Cardiac muscle cell (in vitro differentiated cells and primary cell): ENCODE data around the gene BOLA3. TPM values are rescaled to one million over a fixed set of nuclear protein-coding genes. Genes with fewer than 3 reads are reported as not detected.

Experiments
- DNase-seq, 2 donors: peaks; one replicate each; pipeline versions ENCODE4 v3.0.0 to v3.0.0-alpha.2; 2010 to 2017; ENCODE audit warnings: low read depth in 1 of 2, low spot score in 1 of 2
- H3K27ac ChIP-seq: fragments of 200-600 bp; sonication (generic); 2 replicates; pipeline ENCODE4 v1.5.1; 2016
- H3K27me3 ChIP-seq: fragments of 200-600 bp; sonication (generic); 2 replicates; pipeline ENCODE4 v1.6.0; 2016; ENCODE audit warnings: control low read depth
- H3K36me3 ChIP-seq: fragments of 200-600 bp; sonication (generic); 2 replicates; pipeline ENCODE4 v1.5.1; 2016; ENCODE audit warnings: control low read depth
- H3K4me1 ChIP-seq: fragments of 200-600 bp; sonication (generic); 2 replicates; pipeline ENCODE4 v1.8.1; 2017; ENCODE audit warnings: low read depth, mild to moderate bottlenecking, mixed run types
- H3K4me3 ChIP-seq: fragments of 200-600 bp; sonication (generic); 2 replicates; pipeline ENCODE4 v1.5.1; 2016; ENCODE audit warnings: mild to moderate bottlenecking
- H3K9me3 ChIP-seq: fragments of 200-600 bp; sonication (generic); 2 replicates; pipeline ENCODE4 v1.5.1; 2017; ENCODE audit warnings: low read depth, mild to moderate bottlenecking, control low read depth
- polyA plus RNA-seq: library from polyadenylated mRNA; unstranded; fragments of >200 nt; fragmentation: Nextera tagmentation; extraction: Ambion mirVana; gene quantifications from 2 replicates; pipeline ENCODE4 v1.2.1, GENCODE V29; 2016
- total RNA-seq: library from RNA; depleted of rRNA; stranded (reverse); fragments of >200 nt; gene quantifications from 2 replicates; pipeline ENCODE4 v1.2.3, GENCODE V29; 2016
- TF ChIP-seq, protein P1 (sequence below): IDR thresholded peaks from 2 replicates; pipeline ENCODE4 v1.5.1; 2012; ENCODE audit warnings: low read depth, mild to moderate bottlenecking, low read length

Gene BOLA3, protein sequence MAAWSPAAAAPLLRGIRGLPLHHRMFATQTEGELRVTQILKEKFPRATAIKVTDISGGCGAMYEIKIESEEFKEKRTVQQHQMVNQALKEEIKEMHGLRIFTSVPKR
- total RNA-seq: 27.0 and 97.0 TPM in 2 replicates
- 54.6 and 124 TPM in 2 replicates for polyA plus RNA-seq

DNA sequence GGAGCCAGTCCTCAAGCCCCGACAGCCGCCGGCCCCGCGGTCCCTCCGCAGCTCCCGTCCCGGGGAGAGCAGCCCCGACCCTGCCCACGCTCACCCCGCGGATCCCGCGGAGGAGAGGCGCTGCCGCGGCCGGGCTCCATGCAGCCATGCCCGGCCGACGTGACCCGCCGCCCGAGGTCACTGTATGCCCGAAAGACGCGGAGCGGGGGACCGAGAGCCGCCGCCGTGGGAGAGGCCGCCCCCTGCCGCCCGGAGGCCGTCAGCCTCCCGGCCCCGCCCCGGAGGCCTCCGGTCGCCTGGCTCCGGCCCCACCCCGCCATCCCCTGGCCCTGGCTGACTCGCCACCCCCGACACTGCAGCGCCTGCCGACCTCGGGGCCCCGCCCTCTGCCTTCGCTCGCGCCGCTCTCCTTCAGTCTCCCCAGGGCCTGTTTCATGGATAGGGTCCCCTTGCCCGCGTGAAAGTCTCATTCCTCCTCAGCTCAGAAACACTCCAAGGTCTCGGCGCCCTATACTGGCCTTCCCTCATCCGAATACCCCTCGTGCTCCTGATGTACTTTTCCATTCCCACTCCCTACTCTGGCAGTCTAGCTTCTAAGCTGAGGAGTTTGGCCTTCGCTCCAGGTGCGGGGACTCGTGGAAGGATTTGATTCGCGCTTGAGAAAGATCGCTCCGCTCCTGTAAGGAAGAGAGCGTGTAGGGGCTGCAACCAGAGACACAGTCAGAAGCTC, at the start of gene BOLA3:
Gene BOLA3 (minus strand): TSS at position 186 of the 730 bp plus-strand sequence. CDS start 38 bp downstream, at position 148.
- H3K27me3 ChIP-seq: no peaks in the 10 kb centered on the region
- H3K4me3 ChIP-seq: peak within 1 kb of the TSS; percentile 89
- DNase-seq: peak; percentile 86 to 94
- H3K4me1 ChIP-seq: peaks cover 10% of the 10 kb centered on the region
- TF ChIP-seq, protein P1, sequence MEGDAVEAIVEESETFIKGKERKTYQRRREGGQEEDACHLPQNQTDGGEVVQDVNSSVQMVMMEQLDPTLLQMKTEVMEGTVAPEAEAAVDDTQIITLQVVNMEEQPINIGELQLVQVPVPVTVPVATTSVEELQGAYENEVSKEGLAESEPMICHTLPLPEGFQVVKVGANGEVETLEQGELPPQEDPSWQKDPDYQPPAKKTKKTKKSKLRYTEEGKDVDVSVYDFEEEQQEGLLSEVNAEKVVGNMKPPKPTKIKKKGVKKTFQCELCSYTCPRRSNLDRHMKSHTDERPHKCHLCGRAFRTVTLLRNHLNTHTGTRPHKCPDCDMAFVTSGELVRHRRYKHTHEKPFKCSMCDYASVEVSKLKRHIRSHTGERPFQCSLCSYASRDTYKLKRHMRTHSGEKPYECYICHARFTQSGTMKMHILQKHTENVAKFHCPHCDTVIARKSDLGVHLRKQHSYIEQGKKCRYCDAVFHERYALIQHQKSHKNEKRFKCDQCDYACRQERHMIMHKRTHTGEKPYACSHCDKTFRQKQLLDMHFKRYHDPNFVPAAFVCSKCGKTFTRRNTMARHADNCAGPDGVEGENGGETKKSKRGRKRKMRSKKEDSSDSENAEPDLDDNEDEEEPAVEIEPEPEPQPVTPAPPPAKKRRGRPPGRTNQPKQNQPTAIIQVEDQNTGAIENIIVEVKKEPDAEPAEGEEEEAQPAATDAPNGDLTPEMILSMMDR: peak; percentile 57
- no peaks in the 10 kb centered on the region for H3K9me3 ChIP-seq
- H3K36me3 ChIP-seq: peaks cover 10% of the 10 kb centered on the region
- peak within 1 kb of the TSS; percentile 72 for H3K27ac ChIP-seq

DNA sequence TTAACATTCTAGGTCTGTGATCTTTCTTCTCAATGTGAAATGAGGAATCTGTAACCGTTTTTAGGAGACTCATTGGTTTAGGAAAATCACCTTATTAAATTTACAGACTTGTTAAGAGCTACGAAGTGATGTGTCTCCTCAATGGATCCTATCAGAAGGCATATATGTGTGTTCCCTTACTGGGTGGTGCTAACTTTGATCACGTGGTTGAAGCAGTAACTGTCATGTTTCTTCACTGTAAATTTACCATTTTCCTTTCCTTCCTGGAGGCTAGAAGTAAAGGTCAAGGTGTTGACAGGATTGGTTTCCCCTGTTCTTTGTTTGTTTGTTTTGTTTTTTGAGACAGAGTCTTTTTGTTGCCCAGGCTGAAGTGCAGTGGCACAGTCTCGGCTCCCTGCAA, 49.3 kb upstream of the BOLA3 start:
- Histone ChIP-seq H3K4me3 (no peak overlapping the region), H3K4me1 (peaks cover 6% of the 10 kb centered on the region), H3K9me3 (no peaks in the 10 kb centered on the region), H3K36me3 (no peaks in the 10 kb centered on the region), H3K27me3 (no peaks in the 10 kb centered on the region), H3K27ac (no peak overlapping the region)
- DNase-seq: no peak
- TF ChIP-seq, protein P1: no peak

DNA sequence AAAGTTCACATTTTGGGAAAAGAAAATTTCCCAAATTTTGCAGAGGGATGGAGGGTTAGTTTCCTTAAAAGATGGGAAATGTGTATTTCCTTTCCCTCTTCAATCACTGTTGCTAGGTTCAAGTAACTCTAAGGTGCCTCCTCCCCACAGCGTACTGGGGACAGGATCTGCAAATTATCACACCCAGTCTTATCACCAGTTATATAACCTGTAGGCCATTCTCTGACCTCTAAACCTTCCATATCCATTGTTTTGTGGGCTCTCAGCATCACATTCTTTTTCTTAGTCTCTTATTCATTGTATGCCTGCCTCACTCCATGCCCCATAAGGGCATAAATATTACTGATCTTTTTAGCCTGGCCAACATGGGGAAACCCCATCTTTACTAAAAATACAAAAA, 47.1 kb upstream of the BOLA3 start:
- H3K36me3 ChIP-seq: no peaks in the 10 kb centered on the region
- no peaks in the 10 kb centered on the region for H3K27me3 ChIP-seq
- H3K27ac ChIP-seq: no peak overlapping the region
- peaks cover 1% of the 10 kb centered on the region for H3K4me1 ChIP-seq
- no peak for DNase-seq
- H3K9me3 ChIP-seq: no peaks in the 10 kb centered on the region
- no peak overlapping the region for H3K4me3 ChIP-seq
- TF ChIP-seq, protein P1: no peak

DNA sequence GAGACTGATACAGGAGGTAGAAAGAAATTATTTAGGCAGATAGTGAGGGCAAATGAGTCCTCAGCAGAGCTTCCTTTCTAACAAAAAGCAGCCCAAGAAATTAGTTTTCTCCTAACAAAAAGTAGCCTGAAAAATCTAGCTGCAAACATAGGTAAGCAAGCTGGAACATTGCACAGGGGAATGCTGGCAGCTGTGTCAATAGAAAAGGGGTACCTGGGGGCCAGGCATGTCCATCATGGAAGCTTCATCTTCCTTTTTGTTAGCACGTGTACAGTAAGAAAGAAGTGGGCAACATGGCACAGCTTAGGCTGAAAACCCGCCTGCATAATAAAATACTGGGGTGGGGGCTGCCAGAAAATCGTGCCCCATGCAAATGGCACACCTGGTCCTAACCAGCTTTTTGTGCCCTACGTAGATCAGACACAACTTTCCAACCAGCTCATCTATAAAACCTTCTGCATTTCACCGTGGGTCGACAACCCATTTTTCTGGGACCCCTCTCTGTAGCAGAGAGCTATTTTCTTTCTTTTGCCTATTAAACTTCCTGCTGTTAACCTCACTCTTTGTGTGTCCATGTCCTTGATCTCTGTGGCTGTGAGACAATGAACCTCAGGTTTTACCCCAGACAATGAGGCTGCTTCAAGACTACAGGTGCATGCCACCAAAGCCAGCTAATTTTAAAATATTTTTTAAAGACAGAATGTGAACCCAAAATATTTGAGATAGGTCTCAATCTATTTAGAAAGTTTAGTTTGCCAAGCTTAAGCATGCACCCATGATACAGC, 44.1 kb upstream of the BOLA3 start:
- TF ChIP-seq, protein P1: no peak
- H3K9me3 ChIP-seq: no peaks in the 10 kb centered on the region
- no peak overlapping the region for H3K4me3 ChIP-seq
- no peaks in the 10 kb centered on the region for H3K4me1 ChIP-seq
- H3K36me3 ChIP-seq: no peaks in the 10 kb centered on the region
- no peak overlapping the region for H3K27ac ChIP-seq
- no peaks in the 10 kb centered on the region for H3K27me3 ChIP-seq
- no peak for DNase-seq

DNA sequence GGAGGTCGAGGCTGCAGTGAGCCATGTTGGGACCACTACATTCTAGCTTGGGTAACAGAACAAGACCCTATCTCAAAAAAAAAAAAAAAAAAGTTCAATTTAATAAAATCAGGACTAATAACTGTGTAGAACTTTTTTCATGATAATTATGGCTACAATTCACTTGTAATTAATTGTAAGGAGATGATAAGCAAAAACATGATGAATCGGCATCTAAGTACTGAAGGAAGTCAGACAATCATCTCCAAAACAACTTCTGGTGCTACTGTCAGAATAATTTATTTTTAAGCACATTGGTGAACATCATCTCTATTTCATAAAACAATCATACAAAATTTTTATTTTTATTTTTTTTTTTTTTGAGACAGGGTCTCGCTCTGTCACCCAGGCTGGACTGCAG, 41.0 kb upstream of the BOLA3 start:
- no peaks in the 10 kb centered on the region for H3K36me3 ChIP-seq
- no peak for DNase-seq
- no peaks in the 10 kb centered on the region for H3K4me1 ChIP-seq
- no peaks in the 10 kb centered on the region for H3K27me3 ChIP-seq
- TF ChIP-seq, protein P1: no peak
- H3K9me3 ChIP-seq: no peaks in the 10 kb centered on the region
- no peak overlapping the region for H3K27ac ChIP-seq
- no peak overlapping the region for H3K4me3 ChIP-seq
